Measurements from ENCODE around the gene C1QL3. TPM values are rescaled to one million over a fixed set of nuclear protein-coding genes. Genes with fewer than 3 reads are reported as not detected.

The C1QL3 gene
- total RNA-seq, 1 donor from 2014 or later: not detected

DNA sequence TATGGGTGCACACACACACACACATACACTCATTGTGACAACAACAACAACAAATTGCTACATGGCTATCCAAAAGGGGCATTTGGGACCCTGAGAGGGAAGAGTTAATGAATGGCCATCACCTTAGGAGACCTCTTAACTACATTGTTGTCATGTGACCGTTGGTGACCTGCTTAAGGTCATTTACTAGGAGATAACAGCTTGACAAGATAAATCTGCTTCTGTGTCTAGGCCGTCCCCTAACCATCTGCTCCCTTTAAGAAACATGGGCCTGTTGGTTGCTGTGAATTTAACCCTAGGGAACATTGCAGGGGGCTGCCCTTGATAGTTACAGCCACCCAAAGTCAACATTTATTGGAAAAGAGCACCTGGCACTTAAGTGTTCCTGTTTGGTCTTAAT is 29.7 kb downstream of the C1QL3 start:
- no peak for ATAC-seq

DNA sequence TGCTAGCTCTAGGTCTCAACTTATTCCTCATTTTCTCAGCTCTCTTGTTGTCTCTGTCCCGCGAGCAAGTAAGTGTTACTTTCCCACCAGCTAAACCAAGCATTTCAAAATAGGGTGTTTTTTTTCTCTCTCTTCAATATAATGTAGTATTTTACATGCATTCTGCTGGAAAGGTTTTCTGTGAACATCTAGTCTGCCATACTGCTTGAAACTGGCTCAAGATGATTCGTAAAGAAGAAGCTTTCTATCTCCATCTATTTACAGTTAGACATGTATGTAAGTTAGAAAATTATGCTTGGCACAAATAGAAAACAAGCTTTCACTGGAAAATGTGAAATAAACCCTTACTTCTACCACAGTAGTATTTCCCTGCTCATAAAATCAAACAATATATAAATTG is 31.2 kb downstream of the C1QL3 start:
- ATAC-seq: no peak

DNA sequence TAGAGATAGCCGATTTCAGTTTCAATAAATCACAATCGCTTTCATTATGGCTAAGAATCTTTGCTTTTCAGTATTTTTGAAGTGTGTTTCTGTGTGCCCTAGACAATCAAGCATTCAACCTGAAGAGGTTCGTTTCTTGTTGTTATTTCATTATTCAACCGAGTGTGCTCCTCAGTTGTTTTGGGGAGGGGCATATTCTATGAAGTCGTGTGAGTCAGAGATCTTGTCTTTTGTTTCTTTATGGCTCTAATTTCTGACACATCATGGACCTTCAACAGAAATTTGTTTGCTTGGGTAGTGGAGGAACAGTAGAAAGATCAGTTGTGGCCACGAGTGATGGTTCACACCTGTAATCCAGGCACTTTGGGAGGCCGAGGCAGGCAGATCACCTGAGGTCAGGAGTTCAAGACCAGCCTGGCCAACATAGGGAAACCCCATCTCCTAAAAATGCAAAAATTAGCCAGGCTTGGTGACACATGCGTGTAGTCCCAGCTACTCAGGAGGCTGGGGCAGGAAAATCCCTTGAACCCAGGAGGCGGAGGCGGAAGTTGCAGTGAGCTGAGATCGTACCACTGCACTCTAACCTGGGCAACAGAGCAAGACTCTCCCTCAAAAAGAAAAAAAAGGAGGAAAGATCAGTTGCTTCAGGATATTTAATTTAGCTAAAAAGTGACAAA is 38.3 kb downstream of the C1QL3 start:
- ATAC-seq: no peak

DNA sequence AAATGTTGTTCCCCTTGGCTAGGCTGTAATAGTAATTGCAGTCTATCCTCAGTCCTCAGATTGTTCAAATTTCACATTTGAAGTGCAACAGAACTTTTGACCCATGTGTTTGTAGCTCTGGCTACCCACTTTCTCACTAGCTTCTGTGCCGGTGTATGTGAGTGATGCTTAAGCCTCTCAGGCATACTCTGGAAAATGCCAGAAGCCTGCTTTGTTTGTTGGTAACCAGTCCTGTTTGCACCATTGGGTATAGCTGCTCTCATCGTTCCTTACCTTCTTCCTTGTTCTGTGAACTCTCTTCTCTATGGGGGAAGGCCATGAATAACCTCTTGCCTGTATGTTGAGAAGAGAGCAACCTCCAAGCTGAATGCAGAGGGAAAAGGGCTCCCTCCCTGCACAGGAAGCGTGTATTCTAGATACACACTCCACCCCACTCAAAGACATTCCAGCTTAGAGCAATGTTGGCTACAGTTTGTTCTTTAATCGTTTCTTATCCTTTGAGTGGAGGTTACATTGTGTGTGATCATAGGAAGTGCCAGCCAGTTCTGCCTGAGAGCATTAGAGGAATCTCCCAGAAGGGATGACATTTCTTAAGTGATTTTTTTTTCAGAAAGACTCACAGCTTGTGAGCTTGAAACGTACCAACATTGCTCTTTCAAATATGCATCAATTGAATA is 40.5 kb downstream of the C1QL3 start:
- ATAC-seq: no peak

DNA sequence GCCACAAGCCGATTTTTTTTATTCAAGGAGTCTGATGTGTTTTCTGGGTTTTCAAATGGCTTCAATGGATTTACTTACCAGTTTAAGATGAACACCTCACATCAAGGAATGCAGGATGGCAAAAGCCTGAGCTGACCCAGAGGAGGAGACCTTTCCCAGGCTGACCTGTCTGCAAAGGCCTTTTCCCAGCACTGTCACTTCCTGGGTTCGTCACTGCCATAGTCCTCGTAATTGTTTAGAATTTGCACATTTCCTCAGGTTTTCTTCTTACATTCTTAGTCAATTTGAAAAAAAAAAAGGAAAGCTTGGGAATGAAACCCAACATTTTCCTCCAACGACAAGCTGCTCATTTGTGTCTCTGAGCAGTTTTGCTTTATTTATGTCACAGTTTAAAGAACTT is 42.9 kb downstream of the C1QL3 start:
- no peak for ATAC-seq

DNA sequence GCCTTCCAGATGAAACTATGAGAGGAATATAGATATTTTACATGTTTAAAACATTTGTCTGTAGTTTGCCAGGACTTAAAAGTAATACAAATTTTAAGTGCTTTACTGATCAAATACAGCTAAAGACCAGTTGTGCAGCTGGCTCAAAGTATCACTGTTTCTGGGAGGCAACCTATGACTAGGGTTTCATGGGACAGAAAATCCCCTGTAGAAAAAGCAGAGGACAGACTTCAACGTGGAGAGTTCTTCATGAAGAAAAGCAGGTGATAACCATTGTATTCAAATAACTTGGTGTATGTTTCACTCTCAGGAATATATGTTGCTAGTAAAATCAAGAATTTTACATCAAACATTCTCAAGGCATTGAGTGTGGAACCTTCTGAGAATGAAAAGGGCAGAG is 43.9 kb downstream of the C1QL3 start:
- no peak for ATAC-seq

DNA sequence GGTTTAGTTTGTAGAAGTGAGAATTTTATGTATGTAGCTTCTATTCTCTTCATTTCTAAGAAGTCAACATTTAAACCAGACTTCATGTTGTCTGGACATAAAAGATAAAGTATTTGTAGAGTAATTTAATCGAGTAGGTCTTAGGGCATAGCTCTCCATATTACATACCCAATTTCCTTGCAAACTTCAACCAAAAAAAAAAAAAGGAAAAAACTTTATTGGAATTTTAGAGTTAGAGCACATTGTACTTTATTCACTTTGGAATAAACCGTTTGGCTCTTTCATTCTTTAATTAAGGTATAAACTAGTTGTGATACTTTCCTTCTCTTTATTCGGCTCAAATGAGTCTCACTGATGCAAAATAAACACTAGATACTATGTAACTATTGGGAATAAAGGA is 48.9 kb downstream of the C1QL3 start:
- no peak for ATAC-seq

DNA sequence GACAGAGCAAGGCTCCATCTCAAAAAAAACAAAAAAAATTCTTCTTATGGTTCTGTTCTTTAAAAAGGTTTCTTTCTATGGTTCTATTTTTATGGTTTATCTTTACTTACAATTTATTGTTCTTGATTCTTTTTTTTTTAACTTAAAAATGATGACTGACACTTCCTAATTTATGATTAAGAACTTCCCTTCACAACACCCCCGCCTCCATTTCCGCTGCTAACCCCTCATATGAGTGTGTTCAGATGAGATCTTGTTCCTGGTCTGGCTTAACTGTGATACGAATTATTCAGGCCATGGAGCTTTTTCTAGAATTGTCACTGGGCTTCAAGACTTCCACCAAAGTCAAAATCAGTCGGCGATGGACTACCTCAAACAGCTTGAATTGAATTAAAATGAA is 50.9 kb downstream of the C1QL3 start:
- ATAC-seq: no peak

DNA sequence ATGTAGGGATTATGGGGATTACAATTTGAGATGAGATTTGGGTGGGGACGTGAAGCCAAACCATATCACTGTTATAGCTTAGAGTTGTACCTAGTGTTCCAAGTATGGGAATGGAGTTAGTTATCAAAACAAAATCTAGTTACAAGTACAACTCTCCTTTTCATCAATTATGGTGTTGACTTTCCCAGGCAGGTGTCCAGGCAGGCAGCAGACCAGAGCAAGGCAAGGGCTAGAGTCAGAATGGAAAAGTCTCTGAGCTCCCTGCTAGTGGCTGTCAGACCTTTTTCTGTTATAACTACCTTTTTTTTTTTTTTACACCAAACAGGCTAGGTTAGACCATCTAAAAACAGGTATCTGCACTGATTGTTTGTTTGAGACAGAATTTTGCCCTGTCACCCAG is 55.7 kb downstream of the C1QL3 start:
- no peak for ATAC-seq

Other genes starting within 250 kb of the C1QL3 start
- 9.7 TPM for gene PTER, start 84.9 kb downstream of the C1QL3 start, total RNA-seq